ENCODE data around the gene DENND2A.

DNA sequence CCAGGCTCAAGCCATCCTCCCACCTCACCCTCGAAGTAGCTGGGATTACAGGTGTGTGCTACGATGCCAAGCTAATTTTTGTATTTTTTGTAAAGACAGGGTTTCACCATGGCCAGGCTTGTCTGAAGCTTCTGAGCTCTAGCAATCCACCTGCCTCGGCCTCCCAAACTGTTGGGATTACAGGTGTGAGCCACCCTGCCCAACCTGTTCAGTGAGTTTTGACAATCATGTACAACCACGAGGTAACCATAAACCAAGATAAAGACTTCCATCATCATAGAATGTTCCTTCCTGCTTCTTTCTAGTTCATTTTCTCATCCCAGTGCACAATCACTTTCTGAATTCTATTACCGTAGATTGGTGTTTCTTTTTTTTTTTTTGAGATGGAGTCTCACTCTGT, 130.8 kb downstream of the DENND2A start:
- TF ChIP-seq, protein P1, sequence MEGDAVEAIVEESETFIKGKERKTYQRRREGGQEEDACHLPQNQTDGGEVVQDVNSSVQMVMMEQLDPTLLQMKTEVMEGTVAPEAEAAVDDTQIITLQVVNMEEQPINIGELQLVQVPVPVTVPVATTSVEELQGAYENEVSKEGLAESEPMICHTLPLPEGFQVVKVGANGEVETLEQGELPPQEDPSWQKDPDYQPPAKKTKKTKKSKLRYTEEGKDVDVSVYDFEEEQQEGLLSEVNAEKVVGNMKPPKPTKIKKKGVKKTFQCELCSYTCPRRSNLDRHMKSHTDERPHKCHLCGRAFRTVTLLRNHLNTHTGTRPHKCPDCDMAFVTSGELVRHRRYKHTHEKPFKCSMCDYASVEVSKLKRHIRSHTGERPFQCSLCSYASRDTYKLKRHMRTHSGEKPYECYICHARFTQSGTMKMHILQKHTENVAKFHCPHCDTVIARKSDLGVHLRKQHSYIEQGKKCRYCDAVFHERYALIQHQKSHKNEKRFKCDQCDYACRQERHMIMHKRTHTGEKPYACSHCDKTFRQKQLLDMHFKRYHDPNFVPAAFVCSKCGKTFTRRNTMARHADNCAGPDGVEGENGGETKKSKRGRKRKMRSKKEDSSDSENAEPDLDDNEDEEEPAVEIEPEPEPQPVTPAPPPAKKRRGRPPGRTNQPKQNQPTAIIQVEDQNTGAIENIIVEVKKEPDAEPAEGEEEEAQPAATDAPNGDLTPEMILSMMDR (IDR thresholded peaks at IDR 0.05 in 8 of 11, conservative IDR thresholded peaks at IDR 0.05 in 3 of 11): no peak
- no peak for TF ChIP-seq POLR2A (IDR thresholded peaks at IDR 0.05)

Measured in spleen (tissue), 7 donors.